Adrenal gland (tissue), 12 donors: ENCODE data around the gene SPDYA. TPM values are rescaled to one million over a fixed set of nuclear protein-coding genes. Genes with fewer than 3 reads are reported as not detected.
A peak's percentile ranks its signal among the peaks of the same experiment; 100 is the strongest.

ENCODE experiments used
- DNase-seq, 7 donors: peaks; one replicate each; pipeline ENCODE4 v3.0.0-alpha.2; 2019 to 2020
- H3K27ac ChIP-seq, 5 donors: fragments of 200-600 bp; sonication (generic) in 4 of 5; 1 replicate in 3 of 5; 2 replicates in 2 of 5; pipeline versions ENCODE4 v1.5.1 to v1.8.0; 2016 to 2020; ENCODE audit warnings: mild to moderate bottlenecking in 1 of 5
- H3K27me3 ChIP-seq: fragments of 200-600 bp; 2 replicates; pipeline ENCODE4 v1.8.0; 2021
- H3K36me3 ChIP-seq, 2 donors: fragments of 200-600 bp; replicated peaks in 1 of 2; 1 replicate in 1 of 2; 2 replicates in 1 of 2; pipeline versions ENCODE4 v1.5.1 to v1.8.0; 2018 to 2022
- H3K4me1 ChIP-seq, 2 donors: fragments of 200-600 bp; replicated peaks in 1 of 2; 1 replicate in 1 of 2; 2 replicates in 1 of 2; pipeline versions ENCODE4 v1.5.1 to v1.8.0; 2018 to 2021
- H3K4me3 ChIP-seq, 4 donors: fragments of 200-600 bp; sonication (generic) in 3 of 4; one replicate each; pipeline ENCODE4 v1.5.1; 2016 to 2018
- H3K9me3 ChIP-seq, 3 donors: fragments of 200-600 bp; sonication (generic) in 1 of 3; replicated peaks in 1 of 3; 1 replicate in 2 of 3; 2 replicates in 1 of 3; pipeline versions ENCODE4 v1.5.1 to v1.8.0; 2016 to 2021
- POLR2A ChIP-seq, 2 donors: fragments of 450-650 bp; IDR thresholded peaks; one replicate each; pipeline ENCODE4 v1.6.1; 2017; ENCODE audit warnings: antibody characterized with exemption in 2 of 2, mild to moderate bottlenecking in 2 of 2, moderate library complexity in 1 of 2
- WGBS, 4 donors: extraction: QIAGEN DNeasy Blood & Tissue Kit in 2 of 4; methylation state at CpG; one replicate each; pipeline versions ENCODE4 v1.1.5 to v1.1.7; 2013 to 2017; 5-methylcytosine and 5-hydroxymethylcytosine counted together
- intact Hi-C, 2 donors: fragments of 100-400 bp; cut with DNase I; formaldehyde crosslinking; loops; one replicate each; pipeline versions ENCODE4 v1.14.1 to v1.15.0; 2022 to 2023
- polyA plus RNA-seq, 3 donors: library from polyadenylated mRNA; stranded (reverse); fragments of 200-250 nt in 2 of 3; fragments of 350-450 nt in 1 of 3; fragmentation: Illumina TruSeq in 1 of 3; extraction: RNeasy Lipid Tissue Mini Kit (QIAGEN cat#74804) in 1 of 3; gene quantifications; one replicate each; pipeline ENCODE4 v1.2.3, GENCODE V29; 2013 to 2014
- total RNA-seq, 9 donors: library from RNA; depleted of rRNA in 4 of 9; stranded (reverse); fragments of >200 nt in 4 of 9; fragments of 120-200 nt in 1 of 9; fragmentation: NEBNext Ultra II Directional in 1 of 9; extraction: Animal tissue kit (Norgen Biotek cat#: 25700) in 1 of 9; gene quantifications; one replicate each; pipeline versions ENCODE4 v1.1.0 to v1.2.4, GENCODE V29; 2013 to 2023
- TF ChIP-seq, protein P1 (sequence below), 6 experiments: fragments of 450-650 bp in 4 of 6; fragments of 200-600 bp in 2 of 6; sonication (generic) in 1 of 6; IDR thresholded peaks; 1 replicate in 5 of 6; 2 replicates in 1 of 6; pipeline versions ENCODE4 v1.5.1 to v1.8.0; 2016 to 2021; ENCODE audit warnings: antibody characterized with exemption in 6 of 6, mild to moderate bottlenecking in 2 of 6, moderate library complexity in 1 of 6
- donor health status: healthy with polysubstance abuse.
- donor health status: Bipolar disorder and iron deficiency.
- donor health status: DM: yes; HTN: yes; CAD: no.
- donor health status: DM: no; HTN: no; CAD: no.
- donor health status: DM: no; HTN: no; CAD: no.
- donor health status: DM: yes; HTN: yes; CAD: no.

SPDYA gene
- total and polyA plus RNA-seq, 12 donors: 0.13 to 1.9 (median 0.30) TPM; not detected in 2

- 0% methylated on average over 14 to 57 of the region's 57 CpGs for WGBS, 4 donors
- DNase-seq: peak; percentile 96 to 98 (median 97)
- peak; percentile 7 to 79 for TF ChIP-seq POLR2A (IDR thresholded peaks at IDR 0.05)
- TF ChIP-seq, protein P1, sequence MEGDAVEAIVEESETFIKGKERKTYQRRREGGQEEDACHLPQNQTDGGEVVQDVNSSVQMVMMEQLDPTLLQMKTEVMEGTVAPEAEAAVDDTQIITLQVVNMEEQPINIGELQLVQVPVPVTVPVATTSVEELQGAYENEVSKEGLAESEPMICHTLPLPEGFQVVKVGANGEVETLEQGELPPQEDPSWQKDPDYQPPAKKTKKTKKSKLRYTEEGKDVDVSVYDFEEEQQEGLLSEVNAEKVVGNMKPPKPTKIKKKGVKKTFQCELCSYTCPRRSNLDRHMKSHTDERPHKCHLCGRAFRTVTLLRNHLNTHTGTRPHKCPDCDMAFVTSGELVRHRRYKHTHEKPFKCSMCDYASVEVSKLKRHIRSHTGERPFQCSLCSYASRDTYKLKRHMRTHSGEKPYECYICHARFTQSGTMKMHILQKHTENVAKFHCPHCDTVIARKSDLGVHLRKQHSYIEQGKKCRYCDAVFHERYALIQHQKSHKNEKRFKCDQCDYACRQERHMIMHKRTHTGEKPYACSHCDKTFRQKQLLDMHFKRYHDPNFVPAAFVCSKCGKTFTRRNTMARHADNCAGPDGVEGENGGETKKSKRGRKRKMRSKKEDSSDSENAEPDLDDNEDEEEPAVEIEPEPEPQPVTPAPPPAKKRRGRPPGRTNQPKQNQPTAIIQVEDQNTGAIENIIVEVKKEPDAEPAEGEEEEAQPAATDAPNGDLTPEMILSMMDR (IDR thresholded peaks at IDR 0.05): no peak
- Histone ChIP-seq H3K27ac (peak within 1 kb of the TSS in 4 of 5 donors; percentile 46 to 90 (median 70)), H3K9me3 (no peaks in the 10 kb centered on the region), H3K27me3 (no peaks in the 10 kb centered on the region), H3K4me3 (peak within 1 kb of the TSS; percentile 1 to 92 (median 84)), H3K36me3 (no peaks in the 10 kb centered on the region), H3K4me1 (peaks cover 16 to 30% of the 10 kb centered on the region in 2 donors)
- intact Hi-C loops: no loop called here
Measured at GRCh38 chr2:28870146-28870891, 59.7 kb downstream of the SPDYA start, which contains the start of gene TRMT61B. Gene TRMT61B, minus strand, starts transcription at chr2:28870309. Its CDS starts 32 bp downstream, at chr2:28870277.

- H3K4me1 ChIP-seq: peaks cover 16 to 30% of the 10 kb centered on the region in 2 donors
- H3K4me3 ChIP-seq: no peak overlapping the region
- DNase-seq: no peak
- H3K9me3 ChIP-seq: no peaks in the 10 kb centered on the region
- H3K36me3 ChIP-seq: no peaks in the 10 kb centered on the region
- H3K27ac ChIP-seq: no peak overlapping the region
- intact Hi-C loops: no loop called here
- H3K27me3 ChIP-seq: no peaks in the 10 kb centered on the region
- no peak for TF ChIP-seq POLR2A (IDR thresholded peaks at IDR 0.05)
- TF ChIP-seq, protein P1 (IDR thresholded peaks at IDR 0.05): no peak
- 88 to 92% (median 90%) methylated on average over 3 of the region's 3 CpGs for WGBS, 4 donors
Measured at GRCh38 chr2:28871620-28872019, 61.0 kb downstream of the SPDYA start.

DNA sequence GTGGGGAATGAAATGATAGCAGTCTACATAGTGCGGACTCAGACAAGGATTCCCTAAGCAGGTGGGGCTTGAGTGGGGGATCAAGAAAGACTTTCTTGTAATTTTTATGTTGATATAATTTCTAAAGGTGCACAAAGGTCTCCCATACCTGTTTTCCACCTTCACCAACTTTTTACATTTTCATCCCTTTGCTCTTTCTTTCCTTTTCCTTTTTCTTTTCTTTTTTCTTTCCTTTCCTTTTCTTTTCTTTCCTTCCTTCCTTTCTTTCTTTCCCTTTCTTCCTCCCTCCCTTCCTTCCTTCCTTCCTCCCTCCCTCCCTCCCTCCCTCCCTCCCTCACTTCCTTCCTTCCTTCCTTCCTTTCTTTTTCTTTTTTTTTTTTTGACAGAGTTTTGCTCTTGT lies 69.6 kb downstream of the SPDYA start:
- DNase-seq: no peak
- 76 to 93% (median 86%) methylated on average over 1 of the region's 1 CpG for WGBS, 4 donors
- H3K27ac ChIP-seq: no peak overlapping the region
- H3K27me3 ChIP-seq: no peaks in the 10 kb centered on the region
- intact Hi-C loops: no loop called here
- no peak for TF ChIP-seq POLR2A (IDR thresholded peaks at IDR 0.05)
- TF ChIP-seq, protein P1 (IDR thresholded peaks at IDR 0.05): no peak
- no peaks in the 10 kb centered on the region for H3K4me1 ChIP-seq
- H3K9me3 ChIP-seq: no peaks in the 10 kb centered on the region
- H3K36me3 ChIP-seq: no peaks in the 10 kb centered on the region
- H3K4me3 ChIP-seq: no peak overlapping the region

DNA sequence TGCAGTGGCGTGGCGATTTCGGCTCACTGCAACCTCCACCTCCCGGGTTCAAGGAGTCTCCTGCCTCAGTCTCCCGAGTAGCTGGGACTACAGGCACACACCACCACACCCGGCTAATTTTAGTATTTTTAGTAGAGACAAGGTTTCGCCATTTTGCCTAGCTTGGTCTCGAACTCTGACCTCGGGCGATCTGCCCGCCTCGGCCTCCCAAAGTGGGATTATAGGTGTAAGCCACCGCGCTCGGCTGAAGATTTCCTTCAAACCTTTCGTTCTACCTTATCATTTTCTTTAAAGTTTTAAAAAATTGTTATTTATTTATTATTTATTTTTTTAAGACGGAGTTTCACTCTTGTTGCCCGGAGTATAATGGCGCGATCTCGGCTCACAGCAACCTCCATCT lies 82.9 kb downstream of the SPDYA start:
- 95 to 97% (median 96%) methylated on average over 21 of the region's 21 CpGs for WGBS, 4 donors
- no peaks in the 10 kb centered on the region for H3K27me3 ChIP-seq
- no peaks in the 10 kb centered on the region for H3K36me3 ChIP-seq
- TF ChIP-seq, protein P1 (IDR thresholded peaks at IDR 0.05): no peak
- no peak for TF ChIP-seq POLR2A (IDR thresholded peaks at IDR 0.05)
- H3K27ac ChIP-seq: no peak overlapping the region
- H3K9me3 ChIP-seq: no peaks in the 10 kb centered on the region
- DNase-seq: peak in 4 of 7 donors; percentile 9 to 70 (median 28)
- no peak overlapping the region for H3K4me3 ChIP-seq
- intact Hi-C loops: no loop called here
- peaks cover 20 to 33% of the 10 kb centered on the region in 2 donors for H3K4me1 ChIP-seq
